Prostate gland (tissue), 2 donors: ENCODE measurements around the gene NR5A2.

Experiments
- CTCF ChIP-seq, 4 experiments: fragments of 200-600 bp in 2 of 4; fragments of 450-650 bp in 2 of 4; sonication (generic) in 2 of 4; IDR thresholded peaks; 1 replicate in 3 of 4; 2 replicates in 1 of 4; pipeline ENCODE4 v1.5.1; 2016 to 2019; ENCODE audit warnings: antibody characterized with exemption in 4 of 4, mild to moderate bottlenecking in 2 of 4, moderate library complexity in 2 of 4
- POLR2A ChIP-seq: fragments of 450-650 bp; IDR thresholded peaks from one replicate; pipeline ENCODE4 v1.6.1; 2016; ENCODE audit warnings: antibody characterized with exemption, mild to moderate bottlenecking
- POLR2AphosphoS5 ChIP-seq: sonication (generic); formaldehyde crosslinking; IDR thresholded peaks from one replicate; pipeline ENCODE4 v1.6.1; 2017; ENCODE audit warnings: antibody characterized with exemption

DNA sequence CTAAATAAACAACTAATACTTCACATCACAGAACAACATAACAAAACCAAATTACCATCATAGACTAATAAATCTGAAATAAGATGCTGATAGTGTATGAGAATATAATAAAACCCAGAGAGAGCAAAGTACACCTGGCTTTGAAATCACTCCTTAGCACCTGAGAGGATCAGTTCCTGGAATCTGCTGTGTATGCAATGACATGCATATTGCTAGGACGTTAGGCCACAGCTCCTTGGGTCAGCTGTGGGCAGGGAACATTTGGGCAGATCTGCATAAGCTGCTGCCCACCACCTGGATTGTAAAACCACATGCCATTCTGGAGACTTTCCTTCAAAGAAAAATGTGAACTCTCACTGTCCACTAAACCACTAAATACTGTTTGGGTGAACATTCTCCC, 81.1 kb downstream of the NR5A2 start:
- TF ChIP-seq POLR2AphosphoS5: no peak
- no peak for TF ChIP-seq POLR2A
- TF ChIP-seq CTCF (IDR thresholded peaks at IDR 0.05): no peak
